H9 (cell line): ENCODE measurements around the gene TADA1. TPM values are rescaled to one million over a fixed set of nuclear protein-coding genes. Genes with fewer than 3 reads are reported as not detected.

Experiments used
- DNase-seq: peaks from one replicate; pipeline ENCODE4 v3.0.0-alpha.2; 2017
- H2AFZ ChIP-seq: one replicate; pipeline ENCODE4 v1.6.1; 2013; ENCODE audit warnings: mild to moderate bottlenecking, low read length, control low read depth, moderate library complexity
- H2AK5ac ChIP-seq: 2 replicates; pipeline ENCODE4 v1.6.1; 2013; ENCODE audit warnings: low read length, control low read depth, mixed read lengths; ENCODE audit not compliant: insufficient read length
- H2BK120ac ChIP-seq: one replicate; pipeline ENCODE4 v1.6.1; 2013; ENCODE audit warnings: low read depth, mild to moderate bottlenecking, low read length, control low read depth, inconsistent platforms; ENCODE audit not compliant: poor library complexity, severe bottlenecking
- H2BK12ac ChIP-seq: 2 replicates; pipeline ENCODE4 v1.6.1; 2013; ENCODE audit warnings: low read length, control low read depth, mixed read lengths, low read depth; ENCODE audit not compliant: insufficient read length
- H2BK15ac ChIP-seq: 2 replicates; pipeline ENCODE4 v1.6.1; 2013; ENCODE audit warnings: low read depth, low read length, control low read depth
- H2BK20ac ChIP-seq: one replicate; pipeline ENCODE4 v1.6.1; 2013; ENCODE audit warnings: low read depth, mild to moderate bottlenecking, low read length, control low read depth, inconsistent platforms; ENCODE audit not compliant: poor library complexity, severe bottlenecking
- H2BK5ac ChIP-seq: 2 replicates; pipeline ENCODE4 v1.6.1; 2013; ENCODE audit warnings: low read length, control low read depth, mixed read lengths; ENCODE audit not compliant: insufficient read length
- H3K14ac ChIP-seq: 2 replicates; pipeline ENCODE4 v1.6.1; 2013; ENCODE audit warnings: low read length, control low read depth; ENCODE audit not compliant: insufficient read depth
- H3K18ac ChIP-seq: 2 replicates; pipeline ENCODE4 v1.6.1; 2013; ENCODE audit warnings: low read depth, mild to moderate bottlenecking, mixed read lengths, low read length, control low read depth; ENCODE audit not compliant: insufficient read length
- H3K23ac ChIP-seq: 2 replicates; pipeline ENCODE4 v1.6.1; 2013; ENCODE audit warnings: low read length, control low read depth, mixed read lengths, low read depth; ENCODE audit not compliant: insufficient read length
- H3K23me2 ChIP-seq: 2 replicates; pipeline ENCODE4 v1.6.1; 2013; ENCODE audit warnings: low read depth, mild to moderate bottlenecking, mixed read lengths, low read length, control low read depth; ENCODE audit not compliant: insufficient read length, poor library complexity, severe bottlenecking
- H3K27ac ChIP-seq: 2 replicates; pipeline ENCODE4 v1.5.1; 2013; ENCODE audit warnings: low read length, control low read depth, mixed read lengths, low read depth; ENCODE audit not compliant: insufficient read length
- H3K27me3 ChIP-seq: 2 replicates; pipeline ENCODE4 v1.6.1; 2013; ENCODE audit warnings: low read length, control low read depth, inconsistent platforms; ENCODE audit not compliant: insufficient read depth
- H3K4ac ChIP-seq: 2 replicates; pipeline ENCODE4 v1.6.1; 2013; ENCODE audit warnings: low read depth, mild to moderate bottlenecking, control low read depth, inconsistent platforms, low read length, moderate library complexity
- H3K4me1 ChIP-seq: 2 replicates; pipeline ENCODE4 v1.6.1; 2013; ENCODE audit warnings: low read length, control low read depth, inconsistent platforms; ENCODE audit not compliant: insufficient read depth
- H3K4me2 ChIP-seq: 2 replicates; pipeline ENCODE4 v1.6.1; 2013; ENCODE audit warnings: low read length, control low read depth, mixed read lengths; ENCODE audit not compliant: insufficient read length, insufficient read depth
- H3K56ac ChIP-seq: 2 replicates; pipeline ENCODE4 v1.6.1; 2013; ENCODE audit warnings: low read depth, mild to moderate bottlenecking, mixed read lengths, low read length, control low read depth; ENCODE audit not compliant: insufficient read length
- H3K79me1 ChIP-seq: 2 replicates; pipeline ENCODE4 v1.6.1; 2013; ENCODE audit warnings: low read depth, mild to moderate bottlenecking, moderate library complexity, low read length, control low read depth, inconsistent platforms; ENCODE audit not compliant: insufficient read depth, poor library complexity, severe bottlenecking
- H3K79me2 ChIP-seq: 2 replicates; pipeline ENCODE4 v1.6.1; 2013; ENCODE audit warnings: low read length, control low read depth, inconsistent platforms; ENCODE audit not compliant: insufficient read depth
- H3K9ac ChIP-seq: 2 replicates; pipeline ENCODE4 v1.6.1; 2013; ENCODE audit warnings: low read length, control low read depth, mixed read lengths; ENCODE audit not compliant: insufficient read length; ENCODE audit errors: extremely low read depth
- H3K9me3 ChIP-seq: one replicate; pipeline ENCODE4 v1.6.1; 2013; ENCODE audit warnings: low read depth, low read length, inconsistent platforms; ENCODE audit not compliant: control insufficient read depth
- H3T11ph ChIP-seq: one replicate; pipeline ENCODE4 v1.6.1; 2013; ENCODE audit warnings: mild to moderate bottlenecking, low read length, control low read depth, inconsistent platforms
- H4K20me1 ChIP-seq: one replicate; pipeline ENCODE4 v1.6.1; 2013; ENCODE audit not compliant: control insufficient read depth, insufficient read length, insufficient read depth
- H4K5ac ChIP-seq: 2 replicates; pipeline ENCODE4 v1.6.1; 2013; ENCODE audit warnings: low read depth, mild to moderate bottlenecking, mixed read lengths, low read length, control low read depth; ENCODE audit not compliant: insufficient read length
- H4K8ac ChIP-seq: replicated peaks from 2 replicates; pipeline ENCODE4 v1.6.1; 2013; ENCODE audit warnings: low read length, control low read depth, mixed read lengths, low read depth; ENCODE audit not compliant: insufficient read length
- H4K91ac ChIP-seq: 2 replicates; pipeline ENCODE4 v1.6.1; 2013; ENCODE audit warnings: low read depth, mild to moderate bottlenecking, moderate library complexity, mixed read lengths, low read length, control low read depth; ENCODE audit not compliant: insufficient read length
- H3K27ac Mint-ChIP-seq, 3 experiments: 2 replicates in 2 of 3; 3 replicates in 1 of 3; pipeline ENCODE4 v1.8.0; 2020 to 2021; ENCODE audit warnings: mixed read lengths in 3 of 3, mild to moderate bottlenecking in 1 of 3, moderate library complexity in 1 of 3
- H3K27me3 Mint-ChIP-seq: 2 replicates; pipeline ENCODE4 v1.8.0; 2021; ENCODE audit warnings: low read depth, mild to moderate bottlenecking, moderate library complexity, mixed read lengths
- H3K36me3 Mint-ChIP-seq, 3 experiments: 2 replicates in 2 of 3; 3 replicates in 1 of 3; pipeline ENCODE4 v1.8.0; 2020 to 2021; ENCODE audit warnings: low read depth in 3 of 3, mixed read lengths in 3 of 3; ENCODE audit not compliant: insufficient read depth in 1 of 3
- H3K4me1 Mint-ChIP-seq, 2 experiments: 2 replicates each; pipeline ENCODE4 v1.8.0; 2020; ENCODE audit warnings: mixed read lengths in 2 of 2
- H3K4me3 Mint-ChIP-seq, 2 experiments: 2 replicates in 1 of 2; 3 replicates in 1 of 2; pipeline ENCODE4 v1.8.0; 2020 to 2021; ENCODE audit warnings: mild to moderate bottlenecking in 2 of 2, mixed read lengths in 2 of 2, moderate library complexity in 1 of 2
- H3K9me3 Mint-ChIP-seq, 2 experiments: 2 replicates in 1 of 2; 3 replicates in 1 of 2; pipeline ENCODE4 v1.8.0; 2020; ENCODE audit warnings: mild to moderate bottlenecking in 2 of 2, mixed read lengths in 2 of 2, moderate library complexity in 1 of 2
- CTCF ChIP-seq: fragments of 200-600 bp; sonication (generic); conservative IDR thresholded peaks from 3 replicates; pipeline ENCODE4 v1.8.0; 2021; ENCODE audit warnings: antibody characterized with exemption, mild to moderate bottlenecking
- WGBS: extraction: QIAGEN DNeasy Blood & Tissue Kit; methylation state at CpG from one replicate; pipeline ENCODE4 v1.1.7; 2013; ENCODE audit warnings: missing lambda C conversion rate, low lambda C conversion rate, mixed read lengths; ENCODE audit not compliant: insufficient read length; ENCODE audit errors: extremely low coverage; 5-methylcytosine and 5-hydroxymethylcytosine counted together
- total RNA-seq: library from RNA; stranded (reverse); gene quantifications from 2 replicates; pipeline ENCODE4 v1.2.1, GENCODE V29; 2021

TADA1 gene
- total RNA-seq, 1 experiment from 2014 or later, result 20.7 TPM

GRCh38 chr1:166914111-166914510 lies 38.0 kb upstream of the TADA1 start:
- H3K4ac ChIP-seq, result no peak overlapping the region
- no peak for TF ChIP-seq CTCF
- no peak overlapping the region for H2AFZ ChIP-seq
- peaks cover 6 to 16% of the 10 kb centered on the region in 2 experiments for H3K4me1 Mint-ChIP-seq
- H3K27ac Mint-ChIP-seq, result no peak overlapping the region
- no peaks in the 10 kb centered on the region for H4K20me1 ChIP-seq
- H4K91ac ChIP-seq, result no peak overlapping the region
- H3K79me1 ChIP-seq, result no peaks in the 10 kb centered on the region
- no peak overlapping the region for H3K56ac ChIP-seq
- H3K27me3 Mint-ChIP-seq, result peaks cover 26% of the 10 kb centered on the region
- H3K18ac ChIP-seq, result no peak overlapping the region
- peaks cover 25 to 26% of the 10 kb centered on the region in 2 experiments for H3K9me3 Mint-ChIP-seq
- H3K14ac ChIP-seq, result no peak overlapping the region
- H3K9me3 ChIP-seq, result peaks cover 4% of the 10 kb centered on the region
- no peak overlapping the region for H2BK20ac ChIP-seq
- no peaks in the 10 kb centered on the region for H3K79me2 ChIP-seq
- no peak overlapping the region for H4K8ac ChIP-seq
- no peak overlapping the region for H4K5ac ChIP-seq
- H3K9ac ChIP-seq, result no peak overlapping the region
- H3T11ph ChIP-seq, result no peak overlapping the region
- H2AK5ac ChIP-seq, result no peak overlapping the region
- DNase-seq, result no peak
- H3K27me3 ChIP-seq, result peaks cover 4% of the 10 kb centered on the region; the same call in 1 of the 2 replicates
- WGBS, result no CpG with 5 or more reads among the region's 3 CpGs
- H3K23me2 ChIP-seq, result no peaks in the 10 kb centered on the region
- peaks cover 8 to 20% (median 10%) of the 10 kb centered on the region in 3 experiments; a peak in 6 of 7 replicates for H3K36me3 Mint-ChIP-seq
- no peak overlapping the region for H2BK15ac ChIP-seq
- H3K23ac ChIP-seq, result no peak overlapping the region
- H3K27ac ChIP-seq, result no peak overlapping the region
- H3K4me3 Mint-ChIP-seq, result no peak overlapping the region
- no peaks in the 10 kb centered on the region for H3K4me1 ChIP-seq
- no peak overlapping the region for H3K4me2 ChIP-seq
- H2BK5ac ChIP-seq, result no peak overlapping the region
- H2BK120ac ChIP-seq, result no peak overlapping the region
- H2BK12ac ChIP-seq, result no peak overlapping the region
